Skeletal muscle satellite cell (primary cell): ENCODE data around the gene ERN1.

Source experiments
- H3K27me3 ChIP-seq: 2 replicates; pipeline ENCODE4 v1.7.0; 2013; ENCODE audit warnings: low read length; ENCODE audit not compliant: control insufficient read depth, insufficient read depth
- H3K36me3 ChIP-seq: 2 replicates; pipeline ENCODE4 v1.7.0; 2013; ENCODE audit warnings: mild to moderate bottlenecking, control low read depth, low read length; ENCODE audit not compliant: insufficient read depth
- H3K4me1 ChIP-seq: 2 replicates; pipeline ENCODE4 v1.7.0; 2013; ENCODE audit warnings: low read length; ENCODE audit not compliant: control insufficient read depth, insufficient read depth
- H3K4me2 ChIP-seq: 2 replicates; pipeline ENCODE4 v1.7.0; 2013; ENCODE audit warnings: mild to moderate bottlenecking, low read length
- H3K4me3 ChIP-seq: 2 replicates; pipeline ENCODE4 v1.7.0; 2013; ENCODE audit warnings: low read length
- H3K9ac ChIP-seq: 2 replicates; pipeline ENCODE4 v1.7.0; 2013; ENCODE audit warnings: mild to moderate bottlenecking, low read depth, low read length, moderate library complexity
- H3K9me3 ChIP-seq: replicated peaks from 2 replicates; pipeline ENCODE4 v1.7.0; 2013; ENCODE audit warnings: mild to moderate bottlenecking, control low read depth, low read length

ERN1 gene

GRCh38 chr17:64073771-64074703 lies 55.9 kb downstream of the ERN1 start:
- Histone ChIP-seq H3K9me3 (peaks cover 9% of the 10 kb centered on the region), H3K4me3 (no peak overlapping the region), H3K27me3 (no peaks in the 10 kb centered on the region), H3K36me3 (peaks cover 30% of the 10 kb centered on the region), H3K4me2 (no peak overlapping the region), H3K4me1 (peaks cover 2% of the 10 kb centered on the region), H3K9ac (no peak overlapping the region)

GRCh38 chr17:64071111-64071510 lies 58.8 kb downstream of the ERN1 start:
- Histone ChIP-seq H3K4me3 (no peak overlapping the region), H3K36me3 (peaks cover 45% of the 10 kb centered on the region), H3K9me3 (peaks cover 9% of the 10 kb centered on the region), H3K4me2 (no peak overlapping the region), H3K4me1 (peaks cover 2% of the 10 kb centered on the region), H3K27me3 (no peaks in the 10 kb centered on the region), H3K9ac (no peak overlapping the region)

GRCh38 chr17:64070213-64070612 lies 59.7 kb downstream of the ERN1 start:
- no peak overlapping the region for H3K4me2 ChIP-seq
- H3K4me1 ChIP-seq, result peaks cover 2% of the 10 kb centered on the region
- H3K27me3 ChIP-seq, result no peaks in the 10 kb centered on the region
- peaks cover 48% of the 10 kb centered on the region for H3K36me3 ChIP-seq
- H3K4me3 ChIP-seq, result no peak overlapping the region
- H3K9ac ChIP-seq, result no peak overlapping the region
- H3K9me3 ChIP-seq, result peaks cover 9% of the 10 kb centered on the region

DNA sequence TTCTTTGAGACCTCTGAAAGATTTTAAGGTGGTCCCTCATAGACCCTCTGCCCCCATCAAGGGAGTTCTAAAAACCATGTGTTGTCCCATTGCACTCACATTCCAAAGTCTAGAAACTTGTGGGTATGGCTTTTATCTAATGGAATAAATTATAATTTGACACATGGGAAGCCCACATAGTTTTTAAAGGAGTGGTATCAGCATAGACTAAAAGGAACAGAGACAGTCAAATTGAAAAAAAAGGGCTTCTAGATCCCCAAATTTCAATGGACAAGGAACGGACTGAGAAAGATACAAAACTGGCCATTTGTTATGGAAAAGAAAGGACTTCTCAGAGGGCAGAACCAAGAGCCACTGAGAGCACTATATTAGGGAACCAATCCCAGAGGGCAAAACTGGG lies 60.8 kb downstream of the ERN1 start:
- H3K27me3 ChIP-seq, result no peaks in the 10 kb centered on the region
- no peak overlapping the region for H3K9ac ChIP-seq
- H3K4me1 ChIP-seq, result no peaks in the 10 kb centered on the region
- H3K36me3 ChIP-seq, result peaks cover 55% of the 10 kb centered on the region
- peaks cover 9% of the 10 kb centered on the region for H3K9me3 ChIP-seq
- H3K4me2 ChIP-seq, result no peak overlapping the region
- H3K4me3 ChIP-seq, result no peak overlapping the region

GRCh38 chr17:64067657-64068056 lies 62.3 kb downstream of the ERN1 start:
- H3K9ac ChIP-seq, result no peak overlapping the region
- peaks cover 59% of the 10 kb centered on the region for H3K36me3 ChIP-seq
- no peak overlapping the region for H3K4me2 ChIP-seq
- H3K4me3 ChIP-seq, result no peak overlapping the region
- H3K4me1 ChIP-seq, result no peaks in the 10 kb centered on the region
- no peaks in the 10 kb centered on the region for H3K27me3 ChIP-seq
- H3K9me3 ChIP-seq, result peaks cover 9% of the 10 kb centered on the region

- H3K36me3 ChIP-seq, result peaks cover 58% of the 10 kb centered on the region
- no peak overlapping the region for H3K4me3 ChIP-seq
- no peaks in the 10 kb centered on the region for H3K27me3 ChIP-seq
- H3K9ac ChIP-seq, result no peak overlapping the region
- peaks cover 9% of the 10 kb centered on the region for H3K9me3 ChIP-seq
- H3K4me1 ChIP-seq, result no peaks in the 10 kb centered on the region
- H3K4me2 ChIP-seq, result no peak overlapping the region
Observed at GRCh38 chr17:64066716-64067115, 63.2 kb downstream of the ERN1 start.

DNA sequence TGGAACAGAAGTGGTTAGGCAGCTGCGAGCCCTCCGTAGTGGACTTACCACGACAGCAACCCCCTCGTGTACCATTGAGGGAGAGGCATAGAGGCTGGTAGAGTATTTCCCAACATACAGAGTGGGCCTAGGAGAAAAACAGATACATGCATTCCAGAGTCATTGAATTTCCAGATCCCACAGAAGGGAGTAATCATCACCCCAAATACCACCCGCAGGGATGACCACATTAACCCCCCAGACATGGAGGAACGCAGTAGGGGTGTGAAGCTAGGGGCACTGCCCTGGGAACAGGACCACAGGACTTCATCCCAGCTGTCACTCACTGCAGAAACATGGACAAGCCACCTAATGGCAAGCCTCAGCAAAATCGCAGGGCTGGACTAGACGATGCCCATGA lies 64.8 kb downstream of the ERN1 start:
- Histone ChIP-seq H3K4me2 (no peak overlapping the region), H3K9ac (no peak overlapping the region), H3K36me3 (peaks cover 63% of the 10 kb centered on the region), H3K4me3 (no peak overlapping the region), H3K27me3 (no peaks in the 10 kb centered on the region), H3K9me3 (peaks cover 9% of the 10 kb centered on the region), H3K4me1 (no peaks in the 10 kb centered on the region)

DNA sequence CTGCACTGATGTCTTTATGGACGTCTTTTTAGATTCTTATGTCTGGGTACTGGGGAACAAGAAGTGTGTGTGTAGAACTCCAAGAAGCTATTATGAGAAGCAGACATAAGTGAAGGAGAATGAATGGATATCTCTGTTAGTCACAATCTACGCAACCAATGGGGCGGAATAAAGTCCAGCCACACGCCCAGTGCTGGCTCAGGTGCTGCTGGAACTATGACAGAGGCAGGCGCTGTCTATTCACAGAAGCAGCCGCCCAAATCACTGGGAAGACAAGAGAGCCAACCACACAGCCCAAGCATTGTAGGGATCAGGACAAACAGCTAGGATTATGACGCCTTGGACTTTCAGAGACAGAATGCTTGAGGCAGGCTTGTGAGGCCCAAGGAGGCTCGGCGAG lies 65.6 kb downstream of the ERN1 start:
- Histone ChIP-seq H3K36me3 (peaks cover 57% of the 10 kb centered on the region), H3K4me1 (no peaks in the 10 kb centered on the region), H3K4me3 (no peak overlapping the region), H3K9me3 (peaks cover 4% of the 10 kb centered on the region), H3K9ac (no peak overlapping the region), H3K27me3 (no peaks in the 10 kb centered on the region), H3K4me2 (no peak overlapping the region)

- H3K4me3 ChIP-seq, result no peak overlapping the region
- peaks cover 52% of the 10 kb centered on the region for H3K36me3 ChIP-seq
- no peaks in the 10 kb centered on the region for H3K4me1 ChIP-seq
Observed at GRCh38 chr17:64063766-64064224, 66.1 kb downstream of the ERN1 start.

GRCh38 chr17:64063088-64063487 lies 66.9 kb downstream of the ERN1 start:
- H3K27me3 ChIP-seq, result no peaks in the 10 kb centered on the region
- no peaks in the 10 kb centered on the region for H3K9me3 ChIP-seq
- no peak overlapping the region for H3K9ac ChIP-seq
- no peaks in the 10 kb centered on the region for H3K4me1 ChIP-seq
- H3K4me2 ChIP-seq, result no peak overlapping the region
- no peak overlapping the region for H3K4me3 ChIP-seq
- peaks cover 45% of the 10 kb centered on the region for H3K36me3 ChIP-seq

More at GRCh38 chr17:64063766-64064224, 66.1 kb downstream of the ERN1 start:
- H3K9me3 ChIP-seq, result no peaks in the 10 kb centered on the region
- H3K27me3 ChIP-seq, result no peaks in the 10 kb centered on the region
- no peak overlapping the region for H3K9ac ChIP-seq
- no peak overlapping the region for H3K4me2 ChIP-seq

GRCh38 chr17:64061178-64061898 lies 68.6 kb downstream of the ERN1 start:
- Histone ChIP-seq H3K4me2 (no peak overlapping the region), H3K9me3 (no peaks in the 10 kb centered on the region), H3K9ac (no peak overlapping the region), H3K4me3 (no peak overlapping the region), H3K36me3 (peaks cover 48% of the 10 kb centered on the region), H3K27me3 (no peaks in the 10 kb centered on the region), H3K4me1 (no peaks in the 10 kb centered on the region)
